H9 (cell line): ENCODE measurements around the gene CDH4. TPM values are rescaled to one million over a fixed set of nuclear protein-coding genes. Genes with fewer than 3 reads are reported as not detected.

Source experiments
- DNase-seq: peaks from one replicate; pipeline ENCODE4 v3.0.0-alpha.2; 2017
- H2AFZ ChIP-seq: one replicate; pipeline ENCODE4 v1.6.1; 2013; ENCODE audit warnings: mild to moderate bottlenecking, low read length, control low read depth, moderate library complexity
- H2AK5ac ChIP-seq: 2 replicates; pipeline ENCODE4 v1.6.1; 2013; ENCODE audit warnings: low read length, control low read depth, mixed read lengths; ENCODE audit not compliant: insufficient read length
- H2BK120ac ChIP-seq: one replicate; pipeline ENCODE4 v1.6.1; 2013; ENCODE audit warnings: low read depth, mild to moderate bottlenecking, low read length, control low read depth, inconsistent platforms; ENCODE audit not compliant: poor library complexity, severe bottlenecking
- H2BK12ac ChIP-seq: 2 replicates; pipeline ENCODE4 v1.6.1; 2013; ENCODE audit warnings: low read length, control low read depth, mixed read lengths, low read depth; ENCODE audit not compliant: insufficient read length
- H2BK15ac ChIP-seq: 2 replicates; pipeline ENCODE4 v1.6.1; 2013; ENCODE audit warnings: low read depth, low read length, control low read depth
- H2BK20ac ChIP-seq: one replicate; pipeline ENCODE4 v1.6.1; 2013; ENCODE audit warnings: low read depth, mild to moderate bottlenecking, low read length, control low read depth, inconsistent platforms; ENCODE audit not compliant: poor library complexity, severe bottlenecking
- H2BK5ac ChIP-seq: 2 replicates; pipeline ENCODE4 v1.6.1; 2013; ENCODE audit warnings: low read length, control low read depth, mixed read lengths; ENCODE audit not compliant: insufficient read length
- H3K14ac ChIP-seq: 2 replicates; pipeline ENCODE4 v1.6.1; 2013; ENCODE audit warnings: low read length, control low read depth; ENCODE audit not compliant: insufficient read depth
- H3K18ac ChIP-seq: 2 replicates; pipeline ENCODE4 v1.6.1; 2013; ENCODE audit warnings: low read depth, mild to moderate bottlenecking, mixed read lengths, low read length, control low read depth; ENCODE audit not compliant: insufficient read length
- H3K23ac ChIP-seq: 2 replicates; pipeline ENCODE4 v1.6.1; 2013; ENCODE audit warnings: low read length, control low read depth, mixed read lengths, low read depth; ENCODE audit not compliant: insufficient read length
- H3K23me2 ChIP-seq: 2 replicates; pipeline ENCODE4 v1.6.1; 2013; ENCODE audit warnings: low read depth, mild to moderate bottlenecking, mixed read lengths, low read length, control low read depth; ENCODE audit not compliant: insufficient read length, poor library complexity, severe bottlenecking
- H3K27ac ChIP-seq: 2 replicates; pipeline ENCODE4 v1.5.1; 2013; ENCODE audit warnings: low read length, control low read depth, mixed read lengths, low read depth; ENCODE audit not compliant: insufficient read length
- H3K27me3 ChIP-seq: 2 replicates; pipeline ENCODE4 v1.6.1; 2013; ENCODE audit warnings: low read length, control low read depth, inconsistent platforms; ENCODE audit not compliant: insufficient read depth
- H3K4ac ChIP-seq: 2 replicates; pipeline ENCODE4 v1.6.1; 2013; ENCODE audit warnings: low read depth, mild to moderate bottlenecking, control low read depth, inconsistent platforms, low read length, moderate library complexity
- H3K4me1 ChIP-seq: 2 replicates; pipeline ENCODE4 v1.6.1; 2013; ENCODE audit warnings: low read length, control low read depth, inconsistent platforms; ENCODE audit not compliant: insufficient read depth
- H3K4me2 ChIP-seq: 2 replicates; pipeline ENCODE4 v1.6.1; 2013; ENCODE audit warnings: low read length, control low read depth, mixed read lengths; ENCODE audit not compliant: insufficient read length, insufficient read depth
- H3K56ac ChIP-seq: 2 replicates; pipeline ENCODE4 v1.6.1; 2013; ENCODE audit warnings: low read depth, mild to moderate bottlenecking, mixed read lengths, low read length, control low read depth; ENCODE audit not compliant: insufficient read length
- H3K79me1 ChIP-seq: 2 replicates; pipeline ENCODE4 v1.6.1; 2013; ENCODE audit warnings: low read depth, mild to moderate bottlenecking, moderate library complexity, low read length, control low read depth, inconsistent platforms; ENCODE audit not compliant: insufficient read depth, poor library complexity, severe bottlenecking
- H3K79me2 ChIP-seq: 2 replicates; pipeline ENCODE4 v1.6.1; 2013; ENCODE audit warnings: low read length, control low read depth, inconsistent platforms; ENCODE audit not compliant: insufficient read depth
- H3K9ac ChIP-seq: 2 replicates; pipeline ENCODE4 v1.6.1; 2013; ENCODE audit warnings: low read length, control low read depth, mixed read lengths; ENCODE audit not compliant: insufficient read length; ENCODE audit errors: extremely low read depth
- H3K9me3 ChIP-seq: one replicate; pipeline ENCODE4 v1.6.1; 2013; ENCODE audit warnings: low read depth, low read length, inconsistent platforms; ENCODE audit not compliant: control insufficient read depth
- H3T11ph ChIP-seq: one replicate; pipeline ENCODE4 v1.6.1; 2013; ENCODE audit warnings: mild to moderate bottlenecking, low read length, control low read depth, inconsistent platforms
- H4K20me1 ChIP-seq: one replicate; pipeline ENCODE4 v1.6.1; 2013; ENCODE audit not compliant: control insufficient read depth, insufficient read length, insufficient read depth
- H4K5ac ChIP-seq: 2 replicates; pipeline ENCODE4 v1.6.1; 2013; ENCODE audit warnings: low read depth, mild to moderate bottlenecking, mixed read lengths, low read length, control low read depth; ENCODE audit not compliant: insufficient read length
- H4K8ac ChIP-seq: replicated peaks from 2 replicates; pipeline ENCODE4 v1.6.1; 2013; ENCODE audit warnings: low read length, control low read depth, mixed read lengths, low read depth; ENCODE audit not compliant: insufficient read length
- H4K91ac ChIP-seq: 2 replicates; pipeline ENCODE4 v1.6.1; 2013; ENCODE audit warnings: low read depth, mild to moderate bottlenecking, moderate library complexity, mixed read lengths, low read length, control low read depth; ENCODE audit not compliant: insufficient read length
- H3K27ac Mint-ChIP-seq, 3 experiments: 2 replicates in 2 of 3; 3 replicates in 1 of 3; pipeline ENCODE4 v1.8.0; 2020 to 2021; ENCODE audit warnings: mixed read lengths in 3 of 3, mild to moderate bottlenecking in 1 of 3, moderate library complexity in 1 of 3
- H3K27me3 Mint-ChIP-seq: 2 replicates; pipeline ENCODE4 v1.8.0; 2021; ENCODE audit warnings: low read depth, mild to moderate bottlenecking, moderate library complexity, mixed read lengths
- H3K36me3 Mint-ChIP-seq, 3 experiments: 2 replicates in 2 of 3; 3 replicates in 1 of 3; pipeline ENCODE4 v1.8.0; 2020 to 2021; ENCODE audit warnings: low read depth in 3 of 3, mixed read lengths in 3 of 3; ENCODE audit not compliant: insufficient read depth in 1 of 3
- H3K4me1 Mint-ChIP-seq, 2 experiments: 2 replicates each; pipeline ENCODE4 v1.8.0; 2020; ENCODE audit warnings: mixed read lengths in 2 of 2
- H3K4me3 Mint-ChIP-seq, 2 experiments: 2 replicates in 1 of 2; 3 replicates in 1 of 2; pipeline ENCODE4 v1.8.0; 2020 to 2021; ENCODE audit warnings: mild to moderate bottlenecking in 2 of 2, mixed read lengths in 2 of 2, moderate library complexity in 1 of 2
- H3K9me3 Mint-ChIP-seq, 2 experiments: 2 replicates in 1 of 2; 3 replicates in 1 of 2; pipeline ENCODE4 v1.8.0; 2020; ENCODE audit warnings: mild to moderate bottlenecking in 2 of 2, mixed read lengths in 2 of 2, moderate library complexity in 1 of 2
- WGBS: extraction: QIAGEN DNeasy Blood & Tissue Kit; methylation state at CpG from one replicate; pipeline ENCODE4 v1.1.7; 2013; ENCODE audit warnings: missing lambda C conversion rate, low lambda C conversion rate, mixed read lengths; ENCODE audit not compliant: insufficient read length; ENCODE audit errors: extremely low coverage; 5-methylcytosine and 5-hydroxymethylcytosine counted together
- total RNA-seq: library from RNA; stranded (reverse); gene quantifications from 2 replicates; pipeline ENCODE4 v1.2.1, GENCODE V29; 2021
- TF ChIP-seq, protein P1 (sequence below): fragments of 200-600 bp; sonication (generic); conservative IDR thresholded peaks from 3 replicates; pipeline ENCODE4 v1.8.0; 2021; ENCODE audit warnings: antibody characterized with exemption, mild to moderate bottlenecking

The CDH4 gene
- total RNA-seq, 1 experiment from 2014 or later: 3.0 TPM

DNA sequence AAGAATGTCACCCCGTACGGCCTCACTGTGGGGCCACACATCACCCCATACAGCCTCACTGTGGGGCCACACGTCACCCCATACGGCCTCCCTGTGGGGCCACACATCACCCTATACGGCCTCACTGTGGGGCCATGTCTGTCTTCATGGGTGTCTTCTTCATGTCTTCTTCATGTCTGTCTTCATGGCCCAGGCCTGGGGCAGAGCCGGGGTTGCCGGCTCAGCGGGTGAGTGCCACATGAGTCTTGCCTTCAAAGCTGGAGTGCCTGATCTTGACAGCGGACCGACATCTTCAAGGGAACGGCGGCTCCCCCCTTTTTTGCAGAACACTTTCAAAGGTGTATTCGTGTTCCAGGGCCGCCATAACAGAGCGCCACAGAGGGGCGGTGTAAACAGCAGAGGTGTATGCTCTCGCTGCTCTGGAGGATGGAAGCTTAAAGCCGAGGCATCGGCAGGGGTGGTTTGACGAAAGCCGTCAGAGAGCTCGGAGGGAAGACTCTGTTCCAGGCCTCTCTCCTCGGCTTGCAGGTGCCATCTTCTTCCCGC lies 448.6 kb downstream of the CDH4 start:
- no peak for DNase-seq
- H4K8ac ChIP-seq: no peak overlapping the region
- H3T11ph ChIP-seq: no peak overlapping the region
- Mint-ChIP-seq H3K4me3 (no peak overlapping the region), H3K36me3 (no peaks in the 10 kb centered on the region; a peak in 1 of 7 replicates), H3K4me1 (no peaks in the 10 kb centered on the region), H3K27ac (peak overlapping the region in 1 of 3 experiments; percentile 18; a peak in 2 of 7 replicates), H3K27me3 (peaks cover 58% of the 10 kb centered on the region), H3K9me3 (peaks cover 0 to 2% of the 10 kb centered on the region in 2 experiments; a peak in 1 of 5 replicates)
- no peaks in the 10 kb centered on the region for H3K79me2 ChIP-seq
- no peaks in the 10 kb centered on the region for H3K9me3 ChIP-seq
- H3K4ac ChIP-seq: no peak overlapping the region
- no peak overlapping the region for H3K4me2 ChIP-seq
- H3K27me3 ChIP-seq: no peaks in the 10 kb centered on the region; the same call in 1 of the 2 replicates
- TF ChIP-seq, protein P1, sequence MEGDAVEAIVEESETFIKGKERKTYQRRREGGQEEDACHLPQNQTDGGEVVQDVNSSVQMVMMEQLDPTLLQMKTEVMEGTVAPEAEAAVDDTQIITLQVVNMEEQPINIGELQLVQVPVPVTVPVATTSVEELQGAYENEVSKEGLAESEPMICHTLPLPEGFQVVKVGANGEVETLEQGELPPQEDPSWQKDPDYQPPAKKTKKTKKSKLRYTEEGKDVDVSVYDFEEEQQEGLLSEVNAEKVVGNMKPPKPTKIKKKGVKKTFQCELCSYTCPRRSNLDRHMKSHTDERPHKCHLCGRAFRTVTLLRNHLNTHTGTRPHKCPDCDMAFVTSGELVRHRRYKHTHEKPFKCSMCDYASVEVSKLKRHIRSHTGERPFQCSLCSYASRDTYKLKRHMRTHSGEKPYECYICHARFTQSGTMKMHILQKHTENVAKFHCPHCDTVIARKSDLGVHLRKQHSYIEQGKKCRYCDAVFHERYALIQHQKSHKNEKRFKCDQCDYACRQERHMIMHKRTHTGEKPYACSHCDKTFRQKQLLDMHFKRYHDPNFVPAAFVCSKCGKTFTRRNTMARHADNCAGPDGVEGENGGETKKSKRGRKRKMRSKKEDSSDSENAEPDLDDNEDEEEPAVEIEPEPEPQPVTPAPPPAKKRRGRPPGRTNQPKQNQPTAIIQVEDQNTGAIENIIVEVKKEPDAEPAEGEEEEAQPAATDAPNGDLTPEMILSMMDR: no peak
- H3K79me1 ChIP-seq: no peaks in the 10 kb centered on the region
- H2BK5ac ChIP-seq: no peak overlapping the region
- H3K4me1 ChIP-seq: no peaks in the 10 kb centered on the region
- H4K91ac ChIP-seq: no peak overlapping the region
- H3K27ac ChIP-seq: no peak overlapping the region
- H3K18ac ChIP-seq: no peak overlapping the region
- H3K56ac ChIP-seq: no peak overlapping the region
- H3K9ac ChIP-seq: no peak overlapping the region
- no peak overlapping the region for H2BK15ac ChIP-seq
- H4K20me1 ChIP-seq: no peaks in the 10 kb centered on the region
- no peak overlapping the region for H2AK5ac ChIP-seq
- no peak overlapping the region for H4K5ac ChIP-seq
- H2BK120ac ChIP-seq: no peak overlapping the region
- H3K14ac ChIP-seq: no peak overlapping the region; the same call in 1 of the 2 replicates
- no peaks in the 10 kb centered on the region for H3K23me2 ChIP-seq
- no peak overlapping the region for H2BK20ac ChIP-seq
- no CpG with 5 or more reads among the region's 24 CpGs for WGBS
- no peak overlapping the region for H2BK12ac ChIP-seq
- no peak overlapping the region for H2AFZ ChIP-seq
- no peak overlapping the region for H3K23ac ChIP-seq
